Brain microvascular endothelial cell (primary cell): ENCODE data around the gene ZNF581.

ENCODE experiments used
- DNase-seq: peaks from one replicate; pipeline ENCODE4 v3.0.0-alpha.2; 2020
- H3K27ac ChIP-seq: fragments of 250-450 bp; sonication (Bioruptor Pico); 2 replicates; pipeline ENCODE4 v1.5.1; 2020; ENCODE audit warnings: mild to moderate bottlenecking, moderate library complexity
- H3K27me3 ChIP-seq: fragments of 250-450 bp; sonication (Bioruptor Pico); replicated peaks from 2 replicates; pipeline ENCODE4 v1.5.1; 2020; ENCODE audit warnings: mild to moderate bottlenecking
- H3K36me3 ChIP-seq: fragments of 250-450 bp; sonication (Bioruptor Pico); replicated peaks from 2 replicates; pipeline ENCODE4 v1.5.1; 2020; ENCODE audit warnings: mild to moderate bottlenecking
- H3K4me3 ChIP-seq: 2 replicates; pipeline ENCODE4 v1.5.1; 2011; ENCODE audit warnings: low read depth, mild to moderate bottlenecking, control low read depth, low read length, moderate library complexity
- CTCF ChIP-seq: IDR thresholded peaks from 2 replicates; pipeline ENCODE4 v1.5.1; 2011; ENCODE audit warnings: low read depth, mild to moderate bottlenecking, moderate library complexity, low read length, control low read depth, inconsistent platforms; ENCODE audit errors: missing control alignments
- in situ Hi-C: cut with HindIII; loops from 2 replicates; pipeline ENCODE4 v1.10.0; 2017; ENCODE audit warnings: low sequenced_read_pairs, low pct_ligation_motif_present

ZNF581 gene

GRCh38 chr19:55658846-55659459 is 15.5 kb downstream of the ZNF581 start:
- Histone ChIP-seq H3K4me3 (no peak overlapping the region), H3K36me3 (peaks cover 42% of the 10 kb centered on the region), H3K27ac (no peak overlapping the region), H3K27me3 (no peaks in the 10 kb centered on the region)
- in situ Hi-C loops: no loop called here
- no peak for TF ChIP-seq CTCF
- DNase-seq: no peak

GRCh38 chr19:55659822-55660221 is 16.4 kb downstream of the ZNF581 start:
- DNase-seq: no peak
- no peak overlapping the region for H3K27ac ChIP-seq
- no peak for TF ChIP-seq CTCF
- no peak overlapping the region for H3K4me3 ChIP-seq
- H3K27me3 ChIP-seq: no peaks in the 10 kb centered on the region
- in situ Hi-C loops: no loop called here
- peaks cover 51% of the 10 kb centered on the region for H3K36me3 ChIP-seq

GRCh38 chr19:55660404-55660803 is 17.0 kb downstream of the ZNF581 start:
- H3K27ac ChIP-seq: no peak overlapping the region
- DNase-seq: no peak
- H3K36me3 ChIP-seq: peaks cover 53% of the 10 kb centered on the region
- no peaks in the 10 kb centered on the region for H3K27me3 ChIP-seq
- in situ Hi-C loops: no loop called here
- H3K4me3 ChIP-seq: no peak overlapping the region
- TF ChIP-seq CTCF: no peak

GRCh38 chr19:55660991-55661390 is 17.5 kb downstream of the ZNF581 start:
- TF ChIP-seq CTCF: no peak
- H3K4me3 ChIP-seq: no peak overlapping the region
- no peaks in the 10 kb centered on the region for H3K27me3 ChIP-seq
- no peak overlapping the region for H3K27ac ChIP-seq
- no peak for DNase-seq
- peaks cover 59% of the 10 kb centered on the region for H3K36me3 ChIP-seq
- in situ Hi-C loops: no loop called here

GRCh38 chr19:55661826-55662225 is 18.4 kb downstream of the ZNF581 start:
- TF ChIP-seq CTCF: no peak
- Histone ChIP-seq H3K36me3 (peaks cover 67% of the 10 kb centered on the region), H3K4me3 (no peak overlapping the region), H3K27ac (no peak overlapping the region), H3K27me3 (no peaks in the 10 kb centered on the region)
- no peak for DNase-seq
- in situ Hi-C loops: no loop called here
